Activated naive CD4-positive, alpha-beta T cell treated with Interleukin-2 at 50 U/mL for 16 hours (primary cell): ENCODE data around the gene FANCC.

Source experiments
- DNase-seq: peaks from one replicate; pipeline ENCODE4 v3.0.0-alpha.2; 2020

FANCC gene

DNA sequence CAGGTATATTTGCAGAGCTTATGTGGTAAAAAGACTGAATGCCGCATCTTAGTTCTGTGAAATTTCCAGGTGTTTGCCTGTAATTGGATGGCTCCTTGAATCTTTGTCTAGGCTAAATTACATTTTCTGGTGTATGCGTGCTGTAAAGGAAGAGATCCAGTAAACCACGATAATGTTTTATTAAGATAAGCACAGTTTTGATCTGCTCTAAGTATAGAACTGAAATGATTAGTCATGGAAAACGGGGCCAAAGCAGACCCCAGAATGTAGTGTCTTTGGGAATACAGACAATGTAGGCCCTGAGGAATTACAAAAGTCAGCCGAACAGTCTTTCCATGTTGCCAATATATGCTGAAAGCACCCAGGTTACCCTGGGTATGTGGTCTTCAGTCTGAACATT, 257.3 kb downstream of the FANCC start:
- no peak for DNase-seq

DNA sequence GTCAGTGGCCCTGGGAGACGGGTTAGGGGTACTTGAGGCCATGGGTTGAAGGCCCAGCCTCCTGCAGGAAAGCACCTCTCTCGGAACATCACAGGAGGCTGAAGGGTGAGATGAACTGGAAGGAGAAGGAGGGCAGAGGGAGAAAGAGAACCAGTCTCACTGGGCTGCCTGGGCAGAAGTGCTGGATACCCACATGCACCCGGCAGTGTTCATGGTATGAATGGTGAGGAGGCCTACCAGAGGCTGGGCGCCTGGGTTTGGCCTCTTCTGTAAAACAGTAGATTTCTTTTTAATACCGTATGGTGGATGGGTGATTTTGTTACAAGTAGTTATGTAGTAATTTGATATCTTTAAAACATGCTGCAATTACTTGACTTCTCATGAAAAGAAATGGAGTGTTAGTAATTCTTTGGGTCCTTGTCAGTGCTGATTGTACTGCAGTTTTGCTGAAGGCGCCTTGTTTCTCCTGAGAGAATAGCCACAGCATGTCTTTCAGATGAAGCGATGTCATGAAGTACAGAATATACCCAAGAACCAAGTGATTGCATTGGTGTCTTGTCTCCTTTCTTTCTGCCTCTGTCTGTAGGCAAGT, 258.6 kb downstream of the FANCC start:
- DNase-seq = no peak

GRCh38 chr9:95058121-95058785, 259.3 kb downstream of the FANCC start:
- no peak for DNase-seq

GRCh38 chr9:95057101-95057500, 260.4 kb downstream of the FANCC start:
- DNase-seq = no peak

GRCh38 chr9:95055851-95056551, 261.5 kb downstream of the FANCC start:
- DNase-seq = no peak

GRCh38 chr9:95055334-95055850, 262.1 kb downstream of the FANCC start:
- DNase-seq = no peak

- no peak for DNase-seq
Measured at GRCh38 chr9:95053611-95054570, 263.6 kb downstream of the FANCC start.

- no peak for DNase-seq
Measured at GRCh38 chr9:95049761-95050160, 267.7 kb downstream of the FANCC start.
